Colonic mucosa (tissue), 4 donors: ENCODE measurements around the gene FUBP3. TPM values are rescaled to one million over a fixed set of nuclear protein-coding genes. Genes with fewer than 3 reads are reported as not detected.

Experiments used
- DNase-seq: peaks from one replicate; pipeline ENCODE4 v3.0.0-alpha.2; 2020
- H3K27ac ChIP-seq: fragments of 200-600 bp; one replicate; pipeline ENCODE4 v1.8.0; 2021
- H3K27me3 ChIP-seq: fragments of 200-600 bp; one replicate; pipeline ENCODE4 v1.8.0; 2021
- H3K36me3 ChIP-seq: fragments of 200-600 bp; one replicate; pipeline ENCODE4 v1.8.0; 2021
- H3K4me1 ChIP-seq: fragments of 200-600 bp; one replicate; pipeline ENCODE4 v1.8.0; 2021; ENCODE audit warnings: mild to moderate bottlenecking
- H3K4me3 ChIP-seq: fragments of 200-600 bp; one replicate; pipeline ENCODE4 v1.8.0; 2021
- H3K9ac ChIP-seq, 2 donors: one replicate each; pipeline ENCODE4 v1.7.0; 2013; ENCODE audit warnings: control low read depth in 2 of 2, low read depth in 2 of 2, low read length in 2 of 2
- H3K9me3 ChIP-seq: fragments of 200-600 bp; one replicate; pipeline ENCODE4 v1.8.0; 2021
- CTCF ChIP-seq: fragments of 200-600 bp; IDR thresholded peaks from one replicate; pipeline ENCODE4 v1.8.0; 2022; ENCODE audit warnings: antibody characterized with exemption, mild to moderate bottlenecking
- intact Hi-C: fragments of 100-400 bp; cut with DNase I; formaldehyde crosslinking; loops from one replicate; pipeline ENCODE4 v1.14.1; 2022
- total RNA-seq, 2 donors: library from RNA; stranded (reverse); fragmentation: NEBNext Ultra II Directional in 1 of 2; extraction: Animal tissue kit (Norgen Biotek cat#: 25700) in 1 of 2; gene quantifications; one replicate each; pipeline ENCODE4 v1.2.1, GENCODE V29; 2021
- donor health status: healthy.
- donor health status: DM: no; HTN: no; CAD: no.
- donor health status: DM: no; HTN: no; CAD: no.

The FUBP3 gene
- total RNA-seq, 2 donors from 2014 or later, result 44.7 to 50.0 TPM

- H3K36me3 ChIP-seq, result no peaks in the 10 kb centered on the region
- H3K27ac ChIP-seq, result no peak overlapping the region
- no peak for DNase-seq
- no peak for TF ChIP-seq CTCF
- intact Hi-C loops, result no loop called here
- H3K9ac ChIP-seq, result no peak overlapping the region
- no peak overlapping the region for H3K4me3 ChIP-seq
- H3K9me3 ChIP-seq, result no peaks in the 10 kb centered on the region
- H3K4me1 ChIP-seq, result no peaks in the 10 kb centered on the region
- peaks cover 47% of the 10 kb centered on the region for H3K27me3 ChIP-seq
Measured at GRCh38 chr9:130668659-130669058, 89.3 kb downstream of the FUBP3 start.

GRCh38 chr9:130669965-130670364, 90.6 kb downstream of the FUBP3 start:
- no peaks in the 10 kb centered on the region for H3K36me3 ChIP-seq
- H3K9ac ChIP-seq, result no peak overlapping the region
- H3K4me3 ChIP-seq, result no peak overlapping the region
- H3K27me3 ChIP-seq, result peaks cover 33% of the 10 kb centered on the region
- intact Hi-C loops, result no loop called here
- no peak for TF ChIP-seq CTCF
- no peak for DNase-seq
- H3K27ac ChIP-seq, result no peak overlapping the region
- no peaks in the 10 kb centered on the region for H3K4me1 ChIP-seq
- H3K9me3 ChIP-seq, result no peaks in the 10 kb centered on the region

- H3K4me1 ChIP-seq, result no peaks in the 10 kb centered on the region
- intact Hi-C loops, result no loop called here
- peaks cover 27% of the 10 kb centered on the region for H3K27me3 ChIP-seq
- no peak for DNase-seq
- H3K4me3 ChIP-seq, result no peak overlapping the region
- no peaks in the 10 kb centered on the region for H3K36me3 ChIP-seq
- H3K9ac ChIP-seq, result no peak overlapping the region
- no peak for TF ChIP-seq CTCF
- no peaks in the 10 kb centered on the region for H3K9me3 ChIP-seq
- no peak overlapping the region for H3K27ac ChIP-seq
Measured at GRCh38 chr9:130670644-130671043, 91.3 kb downstream of the FUBP3 start.

- Histone ChIP-seq H3K4me1 (no peaks in the 10 kb centered on the region), H3K9ac (no peak overlapping the region), H3K27ac (no peak overlapping the region), H3K27me3 (peaks cover 8% of the 10 kb centered on the region), H3K4me3 (no peak overlapping the region), H3K36me3 (no peaks in the 10 kb centered on the region), H3K9me3 (no peaks in the 10 kb centered on the region)
- DNase-seq, result no peak
- intact Hi-C loops, result no loop called here
- TF ChIP-seq CTCF, result no peak
Measured at GRCh38 chr9:130672466-130672865, 93.1 kb downstream of the FUBP3 start.

GRCh38 chr9:130672933-130673615, 93.7 kb downstream of the FUBP3 start:
- intact Hi-C loops, result no loop called here
- Histone ChIP-seq H3K9me3 (no peaks in the 10 kb centered on the region), H3K4me3 (no peak overlapping the region), H3K27ac (no peak overlapping the region), H3K9ac (no peak overlapping the region), H3K27me3 (peaks cover 2% of the 10 kb centered on the region), H3K36me3 (no peaks in the 10 kb centered on the region), H3K4me1 (no peaks in the 10 kb centered on the region)
- DNase-seq, result no peak
- TF ChIP-seq CTCF, result no peak
